Natural killer cell (primary cell): ENCODE data around the gene ZNF506. TPM values are rescaled to one million over a fixed set of nuclear protein-coding genes. Genes with fewer than 3 reads are reported as not detected.

Experiments used
- ATAC-seq, 3 donors: fragments of 150-1000 bp in 2 of 3; fragments of 200-7000 bp in 1 of 3; cut with Tn5 transposase; 1 replicate in 1 of 3; 2 replicates in 2 of 3; pipeline ENCODE4 v1.10.0; 2021; ENCODE audit warnings: mild to moderate bottlenecking in 2 of 3, moderate library complexity in 2 of 3
- DNase-seq, 2 donors: peaks; one replicate each; pipeline versions ENCODE4 v3.0.0 to v3.0.0-alpha.2; 2013 to 2021; ENCODE audit warnings: mixed read lengths in 1 of 2
- H3K27ac ChIP-seq: one replicate; pipeline ENCODE4 v1.5.1; 2013; ENCODE audit warnings: mild to moderate bottlenecking, low read length
- H3K27me3 ChIP-seq: one replicate; pipeline ENCODE4 v1.6.1; 2013; ENCODE audit warnings: low read length; ENCODE audit not compliant: control insufficient read depth, insufficient read depth
- H3K36me3 ChIP-seq: one replicate; pipeline ENCODE4 v1.6.1; 2013; ENCODE audit warnings: low read length; ENCODE audit not compliant: control insufficient read depth, insufficient read depth
- H3K4me1 ChIP-seq: one replicate; pipeline ENCODE4 v1.6.1; 2013; ENCODE audit warnings: low read length; ENCODE audit not compliant: control insufficient read depth, insufficient read depth
- H3K4me3 ChIP-seq: one replicate; pipeline ENCODE4 v1.5.1; 2013; ENCODE audit warnings: low read length
- H3K9me3 ChIP-seq: one replicate; pipeline ENCODE4 v1.6.1; 2013; ENCODE audit warnings: low read length; ENCODE audit not compliant: control insufficient read depth, insufficient read depth
- H3K27ac Mint-ChIP-seq, 2 donors: one replicate each; pipeline ENCODE4 v1.8.0; 2022; ENCODE audit warnings: mild to moderate bottlenecking in 2 of 2, mixed read lengths in 2 of 2, moderate library complexity in 1 of 2
- H3K27me3 Mint-ChIP-seq, 2 donors: one replicate each; pipeline ENCODE4 v1.8.0; 2022; ENCODE audit warnings: low read depth in 2 of 2, mixed read lengths in 2 of 2
- H3K36me3 Mint-ChIP-seq: one replicate; pipeline ENCODE4 v1.8.0; 2022; ENCODE audit warnings: mixed read lengths
- H3K4me1 Mint-ChIP-seq, 2 donors: one replicate each; pipeline ENCODE4 v1.8.0; 2022; ENCODE audit warnings: mixed read lengths in 2 of 2
- H3K4me3 Mint-ChIP-seq: one replicate; pipeline ENCODE4 v1.8.0; 2022; ENCODE audit warnings: mild to moderate bottlenecking, moderate library complexity, mixed read lengths
- H3K9me3 Mint-ChIP-seq, 2 donors: one replicate each; pipeline ENCODE4 v1.8.0; 2022; ENCODE audit warnings: mixed read lengths in 2 of 2
- CTCF ChIP-seq: fragments of 200-600 bp; IDR thresholded peaks from one replicate; pipeline ENCODE4 v1.8.0; 2022; ENCODE audit warnings: antibody characterized with exemption
- whole genome bisulfite sequencing: methylation state at CpG from one replicate; pipeline ENCODE4 v1.1.7; 2013; ENCODE audit warnings: missing lambda C conversion rate; ENCODE audit not compliant: insufficient coverage; 5-methylcytosine and 5-hydroxymethylcytosine counted together
- intact Hi-C: fragments of 100-400 bp; cut with micrococcal nuclease; formaldehyde crosslinking; loops from one replicate; pipeline ENCODE4 v1.14.2; 2022
- total RNA-seq, 4 donors: library from RNA; stranded (reverse); fragments of 120-200 nt in 1 of 4; gene quantifications; one replicate each; pipeline versions ENCODE4 v1.2.3 to v1.2.4, GENCODE V29; 2013 to 2022

The ZNF506 gene
- total RNA-seq, 3 donors from 2014 or later (not counting 1 experiment from before 2014, with no cell fraction given) = 35.0 to 62.8 (median 44.0) TPM

GRCh38 chr19:19758164-19758563 lies 63.4 kb downstream of the ZNF506 start:
- Mint-ChIP-seq H3K27ac (no peak overlapping the region), H3K4me1 (no peaks in the 10 kb centered on the region), H3K9me3 (no peaks in the 10 kb centered on the region), H3K4me3 (no peak overlapping the region), H3K36me3 (no peaks in the 10 kb centered on the region), H3K27me3 (no peaks in the 10 kb centered on the region)
- intact Hi-C loops = no loop called here
- ATAC-seq (no peak), DNase-seq (no peak)
- 90% methylated on average over 4 of the region's 4 CpGs for WGBS
- Histone ChIP-seq H3K27ac (no peak overlapping the region), H3K36me3 (no peaks in the 10 kb centered on the region), H3K9me3 (no peaks in the 10 kb centered on the region), H3K4me3 (no peak overlapping the region), H3K27me3 (no peaks in the 10 kb centered on the region), H3K4me1 (no peaks in the 10 kb centered on the region)
- TF ChIP-seq CTCF = no peak

DNA sequence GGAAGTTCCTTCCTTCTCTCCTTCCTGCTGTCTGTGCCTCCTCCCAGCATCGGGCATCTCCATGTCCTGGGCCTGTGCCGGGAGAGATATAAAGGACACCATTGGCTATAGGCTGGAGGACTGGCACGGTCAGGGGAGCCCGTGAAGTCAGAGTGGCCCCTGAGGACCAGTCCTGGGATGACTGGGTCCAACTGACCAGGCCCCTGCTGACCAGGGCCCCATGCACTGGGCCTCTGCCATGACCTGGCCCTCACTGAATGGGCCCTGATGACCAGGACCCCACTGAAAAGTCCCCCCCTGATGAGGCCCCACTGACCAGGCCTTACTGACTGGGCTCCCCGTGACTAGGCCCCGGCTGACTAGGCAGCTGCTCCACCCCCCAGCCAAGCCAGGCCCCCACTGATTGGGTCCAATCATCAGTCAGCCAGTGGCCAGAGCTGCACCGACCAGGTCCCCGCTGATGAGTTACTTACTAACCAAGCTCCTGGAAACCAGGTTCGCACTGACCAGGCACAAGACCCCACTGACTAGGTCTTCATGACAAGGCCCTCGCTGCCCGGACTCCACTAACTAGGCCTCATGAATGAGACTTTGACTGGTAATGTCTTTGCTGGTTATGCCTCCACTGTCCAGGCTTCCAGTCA lies 68.7 kb downstream of the ZNF506 start:
- no peaks in the 10 kb centered on the region for H3K27me3 ChIP-seq
- Mint-ChIP-seq H3K9me3 (no peaks in the 10 kb centered on the region), H3K27me3 (no peaks in the 10 kb centered on the region), H3K36me3 (no peaks in the 10 kb centered on the region), H3K4me3 (no peak overlapping the region), H3K4me1 (no peaks in the 10 kb centered on the region), H3K27ac (no peak overlapping the region)
- H3K9me3 ChIP-seq = no peaks in the 10 kb centered on the region
- ATAC-seq (no peak), DNase-seq (no peak)
- no peak overlapping the region for H3K27ac ChIP-seq
- no peaks in the 10 kb centered on the region for H3K4me1 ChIP-seq
- no peak overlapping the region for H3K4me3 ChIP-seq
- intact Hi-C loops = no loop called here
- no peak for TF ChIP-seq CTCF
- no peaks in the 10 kb centered on the region for H3K36me3 ChIP-seq
- WGBS = 97% methylated on average over 11 of the region's 11 CpGs

DNA sequence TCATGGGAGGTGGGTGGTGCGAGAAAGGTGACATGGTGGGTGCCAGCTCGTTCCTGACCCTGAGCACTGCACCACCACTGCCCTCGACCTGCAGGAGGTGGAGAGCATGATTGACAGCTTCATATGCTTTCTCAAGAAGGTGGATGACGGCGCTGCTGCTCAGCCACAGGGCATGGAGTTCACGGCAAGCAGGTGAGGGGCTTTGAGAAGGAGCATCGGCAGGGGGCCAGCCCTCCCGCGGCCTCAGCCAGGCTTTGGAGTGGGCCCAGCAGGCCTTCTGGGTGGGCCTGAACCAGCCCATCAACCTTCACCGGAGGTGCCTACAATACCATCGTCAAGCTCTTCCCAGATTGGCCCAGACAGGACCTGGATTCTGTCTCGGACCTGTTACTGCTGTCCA lies 69.7 kb downstream of the ZNF506 start:
- H3K27me3 ChIP-seq = no peaks in the 10 kb centered on the region
- intact Hi-C loops = no loop called here
- no peaks in the 10 kb centered on the region for H3K9me3 ChIP-seq
- no peaks in the 10 kb centered on the region for H3K36me3 Mint-ChIP-seq
- H3K27ac Mint-ChIP-seq = no peak overlapping the region
- H3K4me3 Mint-ChIP-seq = no peak overlapping the region
- no peak for ATAC-seq
- H3K4me3 ChIP-seq = no peak overlapping the region
- WGBS = 87% methylated on average over 12 of the region's 12 CpGs
- no peak for TF ChIP-seq CTCF
- no peaks in the 10 kb centered on the region for H3K27me3 Mint-ChIP-seq
- H3K9me3 Mint-ChIP-seq = no peaks in the 10 kb centered on the region
- DNase-seq = no peak
- no peaks in the 10 kb centered on the region for H3K4me1 Mint-ChIP-seq
- no peaks in the 10 kb centered on the region for H3K4me1 ChIP-seq
- H3K36me3 ChIP-seq = no peaks in the 10 kb centered on the region
- no peak overlapping the region for H3K27ac ChIP-seq
